KG1 (cell line): Measurements from ENCODE around the gene SEMA3A.
"Not testable (repeated sequence)": the region's sequence is repeated elsewhere in the genome, so short reads cannot be mapped to it uniquely, and the experiment has no call there.

Experiments
- DNase-seq: peaks from one replicate; lab custom pipeline; 2025; lab: John Stamatoyannopoulos, UW

Gene SEMA3A

GRCh38 chr7:84152995-84153394 lies 41.6 kb downstream of the SEMA3A start:
- DNase-seq: no peak

- not testable (repeated sequence) for DNase-seq
Measured at GRCh38 chr7:84150370-84150769, 44.2 kb downstream of the SEMA3A start.

- DNase-seq: no peak
Measured at GRCh38 chr7:84149573-84149972, 45.0 kb downstream of the SEMA3A start.

GRCh38 chr7:84145892-84146291 lies 48.7 kb downstream of the SEMA3A start:
- no peak for DNase-seq

GRCh38 chr7:84144935-84145334 lies 49.7 kb downstream of the SEMA3A start:
- no peak for DNase-seq

- DNase-seq: no peak
Measured at GRCh38 chr7:84144480-84144879, 50.1 kb downstream of the SEMA3A start.

GRCh38 chr7:84142726-84143125 lies 51.9 kb downstream of the SEMA3A start:
- DNase-seq: no peak

- DNase-seq: no peak
Measured at GRCh38 chr7:84139986-84140729, 54.4 kb downstream of the SEMA3A start.

GRCh38 chr7:84138411-84138810 lies 56.2 kb downstream of the SEMA3A start:
- no peak for DNase-seq

- DNase-seq: no peak
Measured at GRCh38 chr7:84137812-84138211, 56.8 kb downstream of the SEMA3A start.

- no peak for DNase-seq
Measured at GRCh38 chr7:84136809-84137208, 57.8 kb downstream of the SEMA3A start.

GRCh38 chr7:84136336-84136735 lies 58.3 kb downstream of the SEMA3A start:
- no peak for DNase-seq

GRCh38 chr7:84134169-84134568 lies 60.4 kb downstream of the SEMA3A start:
- no peak for DNase-seq

GRCh38 chr7:84125654-84126053 lies 68.9 kb downstream of the SEMA3A start:
- no peak for DNase-seq

GRCh38 chr7:84123965-84124547 lies 70.5 kb downstream of the SEMA3A start:
- DNase-seq: no peak

GRCh38 chr7:84122582-84123360 lies 71.8 kb downstream of the SEMA3A start:
- DNase-seq: no peak

- DNase-seq: no peak
Measured at GRCh38 chr7:84117304-84117703, 77.3 kb downstream of the SEMA3A start.

- DNase-seq: no peak
Measured at GRCh38 chr7:84113906-84114850, 80.4 kb downstream of the SEMA3A start.

- no peak for DNase-seq
Measured at GRCh38 chr7:84113286-84113685, 81.3 kb downstream of the SEMA3A start.

GRCh38 chr7:84112771-84113170 lies 81.8 kb downstream of the SEMA3A start:
- DNase-seq: no peak

GRCh38 chr7:84111842-84112241 lies 82.7 kb downstream of the SEMA3A start:
- DNase-seq: no peak

- DNase-seq: no peak
Measured at GRCh38 chr7:84110400-84110799, 84.2 kb downstream of the SEMA3A start.
